22Rv1 (cell line): ENCODE results near the gene HMGN3.

Source experiments
- CTCF ChIP-seq: fragments of 450-650 bp; IDR thresholded peaks from 2 replicates; pipeline ENCODE4 v1.5.1; 2017; ENCODE audit warnings: mild to moderate bottlenecking
- ZFX ChIP-seq: fragments of 450-650 bp; IDR thresholded peaks from 2 replicates; pipeline ENCODE4 v1.6.1; 2017; ENCODE audit warnings: antibody characterized with exemption, borderline replicate concordance

DNA sequence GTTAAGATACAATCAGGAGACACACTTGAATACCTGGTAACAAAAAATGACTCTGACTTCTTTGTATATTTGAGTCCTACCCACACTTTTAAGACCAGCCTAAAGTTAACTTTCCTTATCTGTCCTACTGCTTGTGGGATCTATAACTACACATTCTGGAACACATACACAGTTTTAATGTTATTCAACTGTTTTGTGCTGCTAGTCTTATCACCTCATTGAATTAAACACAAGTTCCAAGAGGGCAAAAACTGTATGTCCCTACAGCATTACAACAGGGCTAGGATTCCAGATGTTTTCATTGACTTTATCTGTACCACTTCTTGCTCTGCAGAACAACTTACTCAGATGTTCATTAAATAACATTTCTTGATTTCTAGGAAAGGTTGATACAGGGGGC, 2.8 kb downstream of the HMGN3 start:
- TF ChIP-seq CTCF (no peak), ZFX (no peak)
